ENCODE data around the gene KPNA5.

DNA sequence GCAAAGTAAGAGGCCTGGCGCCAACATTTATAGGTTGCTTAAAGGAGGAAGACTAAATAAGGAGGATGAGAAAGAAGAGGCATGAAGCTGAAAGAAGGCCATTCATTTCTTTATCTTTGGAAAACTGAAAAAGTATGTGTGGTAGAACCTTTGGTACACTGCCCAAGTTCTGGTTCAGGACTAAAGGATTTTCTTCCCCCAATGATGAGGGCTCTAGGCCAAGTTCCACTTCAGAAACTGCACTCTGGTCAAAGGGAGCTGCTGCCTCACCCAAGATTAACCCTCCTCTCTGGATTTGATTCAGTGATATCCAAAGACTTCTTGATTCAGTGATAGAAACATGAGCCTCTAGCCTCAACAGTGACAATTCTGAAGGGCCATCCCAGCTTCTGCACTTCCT is 5.0 kb upstream of the KPNA5 start:
- TF ChIP-seq CTCF (IDR thresholded peaks at IDR 0.05) (no peak), POLR2A (IDR thresholded peaks at IDR 0.05) (no peak)
